ENCODE measurements around the gene RPAP3.

Gene RPAP3

GRCh38 chr12:47740606-47741339 is 34.9 kb upstream of the RPAP3 start:
- TF ChIP-seq CTCF (IDR thresholded peaks at IDR 0.05; ENCODE audit: insufficient read depth, low read length, poor library complexity, severe bottlenecking), result peak; percentile 16
- DNase-seq (ENCODE audit: extremely low read depth, insufficient read length), result peak; percentile 78
- Histone ChIP-seq H3K36me3 (ENCODE audit: control insufficient read depth, insufficient read depth, low read length) (no peaks in the 10 kb centered on the region), H3K27me3 (replicated peaks; ENCODE audit: control insufficient read depth, insufficient read depth, low read length) (no peaks in the 10 kb centered on the region; the same call in 1 of the 2 replicates), H3K4me3 (replicated peaks; ENCODE audit: low read depth, low read length) (peak overlapping the region; percentile 28)

- peak; percentile 65 for DNase-seq (ENCODE audit: extremely low read depth, insufficient read length)
- H3K4me3 ChIP-seq (replicated peaks; ENCODE audit: low read depth, low read length), result peak overlapping the region; percentile 20; the same call in 1 of the 2 replicates
- TF ChIP-seq CTCF (IDR thresholded peaks at IDR 0.05; ENCODE audit: insufficient read depth, low read length, poor library complexity, severe bottlenecking), result peak; percentile 8
- no peaks in the 10 kb centered on the region; the same call in 1 of the 2 replicates for H3K27me3 ChIP-seq (replicated peaks; ENCODE audit: control insufficient read depth, insufficient read depth, low read length)
- H3K36me3 ChIP-seq (ENCODE audit: control insufficient read depth, insufficient read depth, low read length), result no peaks in the 10 kb centered on the region
Observed at GRCh38 chr12:47739979-47740378, 34.1 kb upstream of the RPAP3 start.

GRCh38 chr12:47739297-47739696 is 33.5 kb upstream of the RPAP3 start:
- Histone ChIP-seq H3K36me3 (ENCODE audit: control insufficient read depth, insufficient read depth, low read length) (no peaks in the 10 kb centered on the region), H3K4me3 (replicated peaks; ENCODE audit: low read depth, low read length) (no peak overlapping the region), H3K27me3 (replicated peaks; ENCODE audit: control insufficient read depth, insufficient read depth, low read length) (no peaks in the 10 kb centered on the region; the same call in 1 of the 2 replicates)
- DNase-seq (ENCODE audit: extremely low read depth, insufficient read length), result no peak
- TF ChIP-seq CTCF (IDR thresholded peaks at IDR 0.05; ENCODE audit: insufficient read depth, low read length, poor library complexity, severe bottlenecking), result no peak

- Histone ChIP-seq H3K4me3 (replicated peaks; ENCODE audit: low read depth, low read length) (no peak overlapping the region), H3K27me3 (replicated peaks; ENCODE audit: control insufficient read depth, insufficient read depth, low read length) (no peaks in the 10 kb centered on the region), H3K36me3 (ENCODE audit: control insufficient read depth, insufficient read depth, low read length) (no peaks in the 10 kb centered on the region)
- no peak for DNase-seq (ENCODE audit: extremely low read depth, insufficient read length)
- TF ChIP-seq CTCF (IDR thresholded peaks at IDR 0.05; ENCODE audit: insufficient read depth, low read length, poor library complexity, severe bottlenecking), result no peak
Observed at GRCh38 chr12:47737936-47738594, 32.2 kb upstream of the RPAP3 start.

GRCh38 chr12:47736877-47737676 is 31.2 kb upstream of the RPAP3 start:
- DNase-seq (ENCODE audit: extremely low read depth, insufficient read length), result no peak
- no peaks in the 10 kb centered on the region for H3K27me3 ChIP-seq (replicated peaks; ENCODE audit: control insufficient read depth, insufficient read depth, low read length)
- H3K36me3 ChIP-seq (ENCODE audit: control insufficient read depth, insufficient read depth, low read length), result no peaks in the 10 kb centered on the region
- no peak for TF ChIP-seq CTCF (IDR thresholded peaks at IDR 0.05; ENCODE audit: insufficient read depth, low read length, poor library complexity, severe bottlenecking)
- no peak overlapping the region for H3K4me3 ChIP-seq (replicated peaks; ENCODE audit: low read depth, low read length)

Data from GM06990 (cell line).